Adrenal gland (tissue), 12 donors: ENCODE data around the gene IST1. TPM values are rescaled to one million over a fixed set of nuclear protein-coding genes. Genes with fewer than 3 reads are reported as not detected.

Experiments
- DNase-seq, 7 donors: peaks; one replicate each; pipeline ENCODE4 v3.0.0-alpha.2; 2019 to 2020
- H3K27ac ChIP-seq, 5 donors: fragments of 200-600 bp; sonication (generic) in 4 of 5; 1 replicate in 3 of 5; 2 replicates in 2 of 5; pipeline versions ENCODE4 v1.5.1 to v1.8.0; 2016 to 2020; ENCODE audit warnings: mild to moderate bottlenecking in 1 of 5
- H3K27me3 ChIP-seq: fragments of 200-600 bp; 2 replicates; pipeline ENCODE4 v1.8.0; 2021
- H3K36me3 ChIP-seq, 2 donors: fragments of 200-600 bp; replicated peaks in 1 of 2; 1 replicate in 1 of 2; 2 replicates in 1 of 2; pipeline versions ENCODE4 v1.5.1 to v1.8.0; 2018 to 2022
- H3K4me1 ChIP-seq, 2 donors: fragments of 200-600 bp; replicated peaks in 1 of 2; 1 replicate in 1 of 2; 2 replicates in 1 of 2; pipeline versions ENCODE4 v1.5.1 to v1.8.0; 2018 to 2021
- H3K4me3 ChIP-seq, 4 donors: fragments of 200-600 bp; sonication (generic) in 3 of 4; one replicate each; pipeline ENCODE4 v1.5.1; 2016 to 2018
- H3K9me3 ChIP-seq, 3 donors: fragments of 200-600 bp; sonication (generic) in 1 of 3; replicated peaks in 1 of 3; 1 replicate in 2 of 3; 2 replicates in 1 of 3; pipeline versions ENCODE4 v1.5.1 to v1.8.0; 2016 to 2021
- CTCF ChIP-seq, 6 experiments: fragments of 450-650 bp in 4 of 6; fragments of 200-600 bp in 2 of 6; sonication (generic) in 1 of 6; IDR thresholded peaks; 1 replicate in 5 of 6; 2 replicates in 1 of 6; pipeline versions ENCODE4 v1.5.1 to v1.8.0; 2016 to 2021; ENCODE audit warnings: antibody characterized with exemption in 6 of 6, mild to moderate bottlenecking in 2 of 6, moderate library complexity in 1 of 6
- POLR2A ChIP-seq, 2 donors: fragments of 450-650 bp; IDR thresholded peaks; one replicate each; pipeline ENCODE4 v1.6.1; 2017; ENCODE audit warnings: antibody characterized with exemption in 2 of 2, mild to moderate bottlenecking in 2 of 2, moderate library complexity in 1 of 2
- whole genome bisulfite sequencing, 4 donors: extraction: QIAGEN DNeasy Blood & Tissue Kit in 2 of 4; methylation state at CpG; one replicate each; pipeline versions ENCODE4 v1.1.5 to v1.1.7; 2013 to 2017; 5-methylcytosine and 5-hydroxymethylcytosine counted together
- intact Hi-C, 2 donors: fragments of 100-400 bp; cut with DNase I; formaldehyde crosslinking; loops; one replicate each; pipeline versions ENCODE4 v1.14.1 to v1.15.0; 2022 to 2023
- polyA plus RNA-seq, 3 donors: library from polyadenylated mRNA; stranded (reverse); fragments of 200-250 nt in 2 of 3; fragments of 350-450 nt in 1 of 3; fragmentation: Illumina TruSeq in 1 of 3; extraction: RNeasy Lipid Tissue Mini Kit (QIAGEN cat#74804) in 1 of 3; gene quantifications; one replicate each; pipeline ENCODE4 v1.2.3, GENCODE V29; 2013 to 2014
- total RNA-seq, 9 donors: library from RNA; depleted of rRNA in 4 of 9; stranded (reverse); fragments of >200 nt in 4 of 9; fragments of 120-200 nt in 1 of 9; fragmentation: NEBNext Ultra II Directional in 1 of 9; extraction: Animal tissue kit (Norgen Biotek cat#: 25700) in 1 of 9; gene quantifications; one replicate each; pipeline versions ENCODE4 v1.1.0 to v1.2.4, GENCODE V29; 2013 to 2023
- donor health status: healthy with polysubstance abuse.
- donor health status: Bipolar disorder and iron deficiency.
- donor health status: DM: yes; HTN: yes; CAD: no.
- donor health status: DM: no; HTN: no; CAD: no.
- donor health status: DM: no; HTN: no; CAD: no.
- donor health status: DM: yes; HTN: yes; CAD: no.

The IST1 gene
- total and polyA plus RNA-seq, 12 donors, result 125 to 213 (median 191) TPM

DNA sequence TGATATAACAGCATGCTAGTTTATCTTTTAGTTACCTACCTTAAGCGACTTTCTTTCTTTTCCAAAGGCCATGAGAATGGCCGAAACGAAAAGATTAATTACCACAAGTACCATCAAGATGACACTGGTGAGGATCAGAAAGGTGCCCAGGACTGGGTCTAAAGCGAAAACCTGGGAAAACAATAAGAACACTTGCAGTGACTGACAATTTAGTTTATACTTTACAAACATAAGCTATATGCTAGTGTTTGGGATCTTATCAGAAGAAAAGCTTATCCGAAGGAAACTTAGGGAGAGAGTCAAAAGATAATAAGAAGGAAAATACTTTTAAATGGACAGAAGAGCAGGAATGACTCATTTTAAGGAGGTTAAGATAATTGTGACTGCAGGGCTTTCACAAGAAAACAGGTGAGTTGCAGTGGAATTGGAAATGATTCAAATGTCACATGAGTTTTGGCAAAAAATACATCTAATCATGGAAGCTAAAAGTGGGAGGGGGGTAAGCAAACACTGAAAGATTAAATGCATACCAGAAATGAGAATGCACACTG, 34.8 kb downstream of the IST1 start:
- intact Hi-C loops, result no loop called here
- Histone ChIP-seq H3K36me3 (peaks cover 0 to 55% of the 10 kb centered on the region in 2 donors), H3K27me3 (no peaks in the 10 kb centered on the region), H3K27ac (peak overlapping the region in 3 of 5 donors; percentile 47 to 72 (median 71)), H3K9me3 (no peaks in the 10 kb centered on the region), H3K4me1 (peaks cover 41 to 45% of the 10 kb centered on the region in 2 donors), H3K4me3 (no peak overlapping the region)
- TF ChIP-seq CTCF (IDR thresholded peaks at IDR 0.05) (no peak), POLR2A (IDR thresholded peaks at IDR 0.05) (no peak)
- 56 to 70% (median 60%) methylated on average over 5 of the region's 5 CpGs for WGBS, 4 donors
- no peak for DNase-seq

GRCh38 chr16:71931001-71931400, 35.7 kb downstream of the IST1 start:
- H3K36me3 ChIP-seq, result peaks cover 0 to 46% of the 10 kb centered on the region in 2 donors

DNA sequence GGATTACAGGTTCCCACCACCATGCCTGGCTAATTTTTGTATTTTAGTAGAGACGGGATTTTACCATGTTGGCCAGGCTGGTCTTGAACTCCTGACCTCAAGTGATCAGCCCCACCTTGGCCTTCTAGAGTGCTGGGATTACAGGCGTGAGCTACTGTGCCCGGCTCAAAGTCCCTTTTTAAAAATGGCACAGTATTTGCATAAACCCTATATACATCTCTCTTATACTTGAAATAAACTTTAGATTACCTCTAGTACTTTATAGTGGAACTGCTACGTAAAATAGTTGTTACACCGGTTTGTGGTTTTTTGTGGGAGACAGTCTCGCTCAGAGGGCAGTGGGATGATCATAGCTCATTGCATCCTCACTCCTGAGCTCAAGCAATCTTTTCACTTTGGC, 36.3 kb downstream of the IST1 start:
- no peak for DNase-seq
- intact Hi-C loops, result no loop called here
- TF ChIP-seq POLR2A (IDR thresholded peaks at IDR 0.05) (no peak), CTCF (IDR thresholded peaks at IDR 0.05) (no peak)
- H3K9me3 ChIP-seq, result no peaks in the 10 kb centered on the region
- H3K36me3 ChIP-seq, result peaks cover 0 to 40% of the 10 kb centered on the region in 2 donors
- no peak overlapping the region for H3K4me3 ChIP-seq
- peaks cover 38 to 40% of the 10 kb centered on the region in 2 donors for H3K4me1 ChIP-seq
- no peaks in the 10 kb centered on the region for H3K27me3 ChIP-seq
- WGBS, 4 donors, result 86 to 91% (median 91%) methylated on average over 6 of the region's 6 CpGs
- no peak overlapping the region for H3K27ac ChIP-seq

More at GRCh38 chr16:71931001-71931400, 35.7 kb downstream of the IST1 start:
- TF ChIP-seq POLR2A (IDR thresholded peaks at IDR 0.05), result no peak
- TF ChIP-seq CTCF (IDR thresholded peaks at IDR 0.05), result no peak
- WGBS, 4 donors, result 73 to 91% (median 86%) methylated on average over 2 of the region's 2 CpGs
- DNase-seq, result no peak
- no peak overlapping the region for H3K4me3 ChIP-seq
- H3K27me3 ChIP-seq, result no peaks in the 10 kb centered on the region
- H3K9me3 ChIP-seq, result no peaks in the 10 kb centered on the region
- peak overlapping the region in 1 of 5 donors; percentile 20 for H3K27ac ChIP-seq
- intact Hi-C loops, result no loop called here
- H3K4me1 ChIP-seq, result peaks cover 41 to 45% of the 10 kb centered on the region in 2 donors

GRCh38 chr16:71933017-71933416, 37.7 kb downstream of the IST1 start:
- intact Hi-C loops, result no loop called here
- Histone ChIP-seq H3K27ac (no peak overlapping the region), H3K27me3 (no peaks in the 10 kb centered on the region), H3K4me3 (no peak overlapping the region), H3K4me1 (peaks cover 26% of the 10 kb centered on the region in 2 donors), H3K36me3 (peaks cover 0 to 31% of the 10 kb centered on the region in 2 donors), H3K9me3 (no peaks in the 10 kb centered on the region)
- 72 to 78% (median 75%) methylated on average over 1 of the region's 1 CpG for WGBS, 4 donors
- no peak for DNase-seq
- TF ChIP-seq POLR2A (IDR thresholded peaks at IDR 0.05), result no peak
- TF ChIP-seq CTCF (IDR thresholded peaks at IDR 0.05), result no peak
